K562 (cell line): ENCODE results near the gene DNMT3A. TPM values are rescaled to one million over a fixed set of nuclear protein-coding genes. Genes with fewer than 3 reads are reported as not detected.

ENCODE experiments used
- ATAC-seq: fragments of 200-7000 bp; cut with Tn5 transposase; 3 replicates; pipeline ENCODE4 v1.9.1; 2020; ENCODE audit warnings: moderate library complexity
- BruUV-seq: library from RNA; stranded (reverse); fragments of 400-500 nt; replicated peaks from 2 replicates; lab custom pipeline; 2021; lab: Mats Ljungman, UMichigan
- CTCF ChIA-PET: fragments of 300-600 bp; formaldehyde crosslinking; extraction: SDS; loops from one replicate; lab custom pipeline; 2021; ENCODE audit warnings: low intra/inter-chr PET ratio; lab: Yijun Ruan, JAX
- POLR2A ChIA-PET: fragments of 300-600, 350-650 bp; sonication (Branson Sonifier 250); formaldehyde crosslinking; extraction: SDS; loops from one replicate; lab custom pipeline; 2021; ENCODE audit warnings: antibody characterized with exemption, inconsistent platforms; lab: Yijun Ruan, JAX
- DNase-seq, 4 experiments: peaks; one replicate each; pipeline versions ENCODE4 v3.0.0 to v3.0.0-alpha.2; 2011 to 2018; ENCODE audit warnings: low spot score in 3 of 4, mixed read lengths in 3 of 4; ENCODE audit errors: extremely low read depth in 1 of 4
- FAIRE-seq: peaks from 2 replicates; lab custom pipeline; 2011; peaks lifted over from hg19 to GRCh38; lab: Jason Lieb, UNC
- H2AFZ ChIP-seq: 2 replicates; pipeline ENCODE4 v1.6.0; 2011; ENCODE audit warnings: low read depth, low read length, control low read depth, inconsistent platforms
- H3K27ac ChIP-seq: fragments of 200-600 bp; 3 replicates; pipeline ENCODE4 v1.8.0; 2011; ENCODE audit warnings: low read depth, mild to moderate bottlenecking, control low read depth, inconsistent platforms, low read length, moderate library complexity, mixed read lengths; ENCODE audit errors: extremely low read depth
- H3K27me3 ChIP-seq, 2 experiments: fragments of 300-600 bp in 1 of 2; 2 replicates in 1 of 2; 3 replicates in 1 of 2; pipeline versions ENCODE4 v1.6.0 to v1.8.0; 2011; ENCODE audit warnings: inconsistent platforms in 2 of 2, low read length in 2 of 2, mild to moderate bottlenecking in 1 of 2, mixed read lengths in 1 of 2, moderate library complexity in 1 of 2; ENCODE audit not compliant: control insufficient read depth in 2 of 2, insufficient read depth in 2 of 2
- H3K36me3 ChIP-seq: fragments of 300-600 bp; 3 replicates; pipeline ENCODE4 v1.8.0; 2011; ENCODE audit warnings: mild to moderate bottlenecking, low read length, inconsistent platforms; ENCODE audit not compliant: control insufficient read depth, insufficient read depth
- H3K4me1 ChIP-seq, 2 experiments: fragments of 200-600 bp in 1 of 2; replicated peaks in 1 of 2; 2 replicates in 1 of 2; 3 replicates in 1 of 2; pipeline versions ENCODE4 v1.5.1 to v1.8.0; 2011; ENCODE audit warnings: inconsistent platforms in 2 of 2, low read length in 2 of 2, mild to moderate bottlenecking in 1 of 2, mixed read lengths in 1 of 2, moderate library complexity in 1 of 2; ENCODE audit not compliant: control insufficient read depth in 2 of 2, insufficient read depth in 2 of 2
- H3K4me2 ChIP-seq: 2 replicates; pipeline ENCODE4 v1.6.1; 2011; ENCODE audit warnings: low read length, control low read depth, inconsistent platforms, mixed read lengths; ENCODE audit not compliant: insufficient read depth
- H3K4me3 ChIP-seq: fragments of 200-600 bp; sonication (generic), shearing (Covaris generic); 2 replicates; pipeline ENCODE4 v1.5.1; 2016; ENCODE audit warnings: control low read depth, inconsistent platforms
- H3K79me2 ChIP-seq: fragments of 200-600 bp; 3 replicates; pipeline ENCODE4 v1.8.0; 2011; ENCODE audit warnings: low read length, inconsistent platforms; ENCODE audit not compliant: control insufficient read depth, insufficient read depth
- H3K9ac ChIP-seq, 2 experiments: 2 replicates each; pipeline versions ENCODE4 v1.6.0 to v1.6.1; 2011; ENCODE audit warnings: low read depth in 2 of 2, low read length in 2 of 2, control low read depth in 1 of 2, inconsistent platforms in 1 of 2, mild to moderate bottlenecking in 1 of 2, mixed read lengths in 1 of 2; ENCODE audit not compliant: insufficient read depth in 1 of 2
- H3K9me1 ChIP-seq: one replicate; pipeline ENCODE4 v1.6.0; 2011; ENCODE audit warnings: inconsistent platforms, mild to moderate bottlenecking, low read length, moderate library complexity; ENCODE audit not compliant: control insufficient read depth, insufficient read depth
- H3K9me3 ChIP-seq: replicated peaks from 2 replicates; pipeline ENCODE4 v1.5.1; 2011; ENCODE audit warnings: low read depth, low read length, inconsistent platforms; ENCODE audit not compliant: control insufficient read depth, insufficient read depth
- H4K20me1 ChIP-seq: replicated peaks from 2 replicates; pipeline ENCODE4 v1.6.1; 2011; ENCODE audit warnings: low read length, inconsistent platforms, mixed read lengths; ENCODE audit not compliant: control insufficient read depth, insufficient read depth
- DMBX1 ChIP-seq: fragments of 250-450 bp; sonication (Bioruptor Pico); IDR thresholded peaks from 2 replicates; pipeline ENCODE4 v1.8.0; 2022; ENCODE audit warnings: inconsistent platforms, mild to moderate bottlenecking, moderate library complexity, borderline replicate concordance
- HINFP ChIP-seq: fragments of 450-650 bp; conservative IDR thresholded peaks from 2 replicates; pipeline ENCODE4 v1.6.1; 2016; ENCODE audit warnings: missing genetic modification characterization, low read depth, mild to moderate bottlenecking, control low read depth, missing compliant biosample characterization
- ZNF212 ChIP-seq: fragments of 450-650 bp; formaldehyde crosslinking; IDR thresholded peaks from 2 replicates; pipeline ENCODE4 v1.4.0; 2020; ENCODE audit warnings: mild to moderate bottlenecking
- ZNF830 ChIP-seq: fragments of 250-450 bp; sonication (Bioruptor Pico); IDR thresholded peaks from 2 replicates; pipeline ENCODE4 v1.5.0; 2021; ENCODE audit warnings: mild to moderate bottlenecking
- WGBS: fragments of 100-300 bp; shearing (Covaris generic); methylation state at CpG from one replicate; pipeline ENCODE4 v1.1.6; 2016; ENCODE audit warnings: low coverage, mixed read lengths; ENCODE audit not compliant: insufficient coverage; ENCODE audit errors: missing lambda C conversion rate; 5-methylcytosine and 5-hydroxymethylcytosine counted together
- in situ Hi-C: fragments of 300-500 bp; cut with MboI; formaldehyde crosslinking; loops from 4 replicates; pipeline ENCODE4 v1.15.0; 2018; ENCODE audit warnings: inconsistent platforms, mixed read lengths
- intact Hi-C: fragments of 100-400 bp; cut with micrococcal nuclease; formaldehyde crosslinking; loops from 2 replicates; pipeline ENCODE4 v1.14.2; 2022
- polyA plus RNA-seq, 8 experiments: library from polyadenylated mRNA; depleted of rRNA in 4 of 8; stranded (reverse) in 5 of 8; unstranded in 3 of 8; fragments of >200 nt; fragmentation: Nextera tagmentation in 2 of 8; fragmentation: Illumina TruSeq in 1 of 8; extraction: Ambion mirVana in 2 of 8; extraction: Trizol in 1 of 8; gene quantifications; 2 replicates each; pipeline versions ENCODE4 v1.2.1 to v1.2.3, GENCODE V29; 2011 to 2014; ENCODE audit warnings: inconsistent platforms in 1 of 8, missing spikeins in 1 of 8
- total RNA-seq, 7 experiments: library from RNA; depleted of rRNA in 6 of 7; stranded (reverse); fragments of >200 nt in 6 of 7; fragmentation: Illumina TruSeq in 2 of 7; extraction: Trizol in 2 of 7; gene quantifications; 2 replicates each; pipeline versions ENCODE4 v1.2.1 to v1.2.3, GENCODE V29; 2011 to 2021; ENCODE audit warnings: low replicate concordance in 1 of 7
- TF ChIP-seq, protein P1 (sequence below), 2 experiments: fragments of 450-650 bp in 1 of 2; sonication (generic) in 1 of 2; formaldehyde crosslinking; conservative IDR thresholded peaks; 2 replicates each; pipeline versions ENCODE4 v1.4.0 to v1.8.1; 2020 to 2022; ENCODE audit warnings: mild to moderate bottlenecking in 1 of 2, missing genetic modification reagents in 1 of 2

DNMT3A gene
- total and polyA plus RNA-seq, 9 of the 15 experiments (the other 6 are each of a cell fraction or from before 2014, with no cell fraction given), result 3.0 to 16.0 (median 6.1) TPM

DNA sequence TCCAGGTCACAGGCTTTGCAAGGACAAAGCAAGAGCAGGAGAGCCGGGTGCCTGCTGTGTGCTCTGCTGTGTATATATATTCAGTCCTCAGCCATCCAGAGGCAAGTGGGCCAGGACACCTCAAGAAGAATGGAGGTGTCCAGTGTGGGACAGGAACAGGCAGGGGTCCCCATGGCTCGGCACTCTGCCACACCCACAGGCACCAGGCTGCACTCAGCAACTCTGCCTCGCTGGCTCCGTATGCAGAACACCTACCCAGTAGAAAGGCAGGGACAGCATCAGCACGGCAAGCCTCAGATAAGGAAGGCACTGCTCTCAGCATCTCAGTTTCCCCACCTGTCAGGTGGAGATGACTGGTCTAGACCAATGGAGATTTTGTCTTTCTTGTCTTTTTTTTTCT is 57.8 kb downstream of the DNMT3A start (continued):
- TF ChIP-seq, protein P1, sequence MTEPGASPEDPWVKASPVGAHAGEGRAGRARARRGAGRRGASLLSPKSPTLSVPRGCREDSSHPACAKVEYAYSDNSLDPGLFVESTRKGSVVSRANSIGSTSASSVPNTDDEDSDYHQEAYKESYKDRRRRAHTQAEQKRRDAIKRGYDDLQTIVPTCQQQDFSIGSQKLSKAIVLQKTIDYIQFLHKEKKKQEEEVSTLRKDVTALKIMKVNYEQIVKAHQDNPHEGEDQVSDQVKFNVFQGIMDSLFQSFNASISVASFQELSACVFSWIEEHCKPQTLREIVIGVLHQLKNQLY (CRISPR knock-in tag; conservative IDR thresholded peaks at IDR 0.05), result no peak
- TF ChIP-seq HINFP (tag) (no peak), ZNF212 (no peak), DMBX1 (CRISPR knock-in tag) (no peak)
- TF ChIP-seq, all 486 proteins: peak for 0

DNA sequence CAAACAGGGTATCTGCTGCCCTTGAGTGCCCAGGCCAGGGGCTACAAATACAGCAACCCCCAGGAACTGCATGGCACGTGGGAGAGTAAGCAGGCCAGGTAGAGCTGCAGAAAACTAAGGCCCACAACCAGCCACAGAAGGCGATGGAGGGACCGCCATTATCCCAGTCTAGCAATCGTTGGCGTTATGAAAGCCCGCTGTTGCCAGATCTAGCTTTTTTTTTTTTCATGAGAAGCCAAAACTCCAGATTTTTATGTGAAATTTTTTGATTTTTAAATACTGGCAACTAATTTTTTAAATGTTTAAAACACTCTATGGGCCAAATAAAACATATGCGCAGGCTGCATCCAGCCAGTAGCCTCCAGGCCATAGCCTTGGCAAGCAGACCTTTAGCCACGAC is 59.8 kb downstream of the DNMT3A start:
- DNase-seq (no peak), FAIRE-seq (no peak), ATAC-seq (no peak)
- Histone ChIP-seq H3K4me1 (peaks cover 0 to 9% of the 10 kb centered on the region in 2 experiments; a peak in 2 of 5 replicates), H3K27me3 (peaks cover 15 to 51% of the 10 kb centered on the region in 2 experiments), H3K9me3 (no peaks in the 10 kb centered on the region), H3K36me3 (no peaks in the 10 kb centered on the region), H3K79me2 (no peaks in the 10 kb centered on the region), H3K4me2 (no peak overlapping the region), H3K9me1 (no peaks in the 10 kb centered on the region), H3K4me3 (no peak overlapping the region), H3K9ac (no peak overlapping the region), H2AFZ (no peak overlapping the region), H3K27ac (no peak overlapping the region), H4K20me1 (0 out of 2 replicates have a peak, but pooled peaks cover 4% of the 10 kb centered on the region)
- TF ChIP-seq ZNF830 (CRISPR knock-in tag), result no peak
- WGBS, result 34% methylated on average over 8 of the region's 8 CpGs
- intact Hi-C loops (no loop called here), in situ Hi-C loops (no loop called here)
- BruUV-seq, result no TSS peak
- POLR2A ChIA-PET, result no interaction called here
- CTCF ChIA-PET, result no interaction called here
